CD4-positive, alpha-beta T cell treated with Interleukin-21 for 1 hour (primary cell): ENCODE measurements around the gene FHIT.

Experiments used
- DNase-seq: peaks from one replicate; pipeline ENCODE4 v3.0.0-alpha.2; 2020

The FHIT gene

DNA sequence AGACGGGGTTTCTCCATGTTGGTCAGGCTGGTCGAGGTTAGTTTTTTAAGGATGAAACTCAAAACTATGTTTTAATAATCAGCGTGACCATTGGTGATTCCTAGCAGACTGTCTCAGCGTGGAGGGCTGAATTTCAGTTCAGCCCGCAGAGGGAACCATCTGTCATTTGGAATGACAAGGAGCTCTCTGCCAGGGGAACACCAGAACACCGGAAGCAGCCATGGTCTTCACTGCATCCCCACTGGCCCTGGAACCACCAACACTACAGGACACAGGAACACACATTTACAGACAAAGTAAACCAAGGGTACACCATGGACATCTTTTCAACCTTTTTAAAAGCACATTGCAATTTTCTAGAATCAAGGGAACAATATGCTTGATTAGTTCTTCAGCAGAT lies 424.7 kb downstream of the FHIT start:
- DNase-seq = no peak

DNA sequence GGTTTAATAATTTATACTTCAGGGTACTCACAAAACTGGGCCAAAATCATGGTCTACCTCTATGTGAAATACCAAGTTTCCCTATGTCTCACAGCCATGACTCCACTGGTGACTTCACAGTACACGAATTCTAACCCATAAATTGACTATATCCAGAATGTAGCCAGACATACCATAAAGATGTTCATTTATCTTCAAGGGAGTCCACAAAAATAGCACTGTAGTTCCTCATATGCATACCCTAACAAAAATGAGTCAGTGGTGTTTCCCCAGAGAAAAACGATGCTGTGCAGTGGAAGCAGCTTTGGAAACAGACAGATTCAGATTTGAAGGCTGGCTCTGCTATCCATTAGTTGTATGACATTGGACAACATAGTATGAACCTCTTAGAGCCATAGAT lies 438.8 kb downstream of the FHIT start:
- no peak for DNase-seq

DNA sequence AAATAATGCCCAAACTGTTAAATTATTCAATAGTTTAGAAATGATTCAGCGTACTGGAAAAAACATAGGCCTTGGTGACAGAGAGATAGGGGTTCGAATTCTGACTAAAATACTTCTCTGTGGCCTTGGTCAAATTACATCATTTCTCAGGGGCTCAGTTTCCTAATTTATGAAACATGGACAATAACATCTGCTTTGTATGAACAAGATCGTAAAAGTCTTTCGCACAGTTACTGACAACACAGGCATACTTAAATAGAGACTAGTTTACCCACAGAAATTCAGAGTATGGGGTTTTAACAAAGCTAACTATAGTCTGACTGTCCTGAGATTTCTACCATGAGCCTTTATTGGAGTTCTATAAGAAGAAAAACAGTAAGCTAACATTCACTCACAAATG lies 440.4 kb downstream of the FHIT start:
- DNase-seq = no peak

DNA sequence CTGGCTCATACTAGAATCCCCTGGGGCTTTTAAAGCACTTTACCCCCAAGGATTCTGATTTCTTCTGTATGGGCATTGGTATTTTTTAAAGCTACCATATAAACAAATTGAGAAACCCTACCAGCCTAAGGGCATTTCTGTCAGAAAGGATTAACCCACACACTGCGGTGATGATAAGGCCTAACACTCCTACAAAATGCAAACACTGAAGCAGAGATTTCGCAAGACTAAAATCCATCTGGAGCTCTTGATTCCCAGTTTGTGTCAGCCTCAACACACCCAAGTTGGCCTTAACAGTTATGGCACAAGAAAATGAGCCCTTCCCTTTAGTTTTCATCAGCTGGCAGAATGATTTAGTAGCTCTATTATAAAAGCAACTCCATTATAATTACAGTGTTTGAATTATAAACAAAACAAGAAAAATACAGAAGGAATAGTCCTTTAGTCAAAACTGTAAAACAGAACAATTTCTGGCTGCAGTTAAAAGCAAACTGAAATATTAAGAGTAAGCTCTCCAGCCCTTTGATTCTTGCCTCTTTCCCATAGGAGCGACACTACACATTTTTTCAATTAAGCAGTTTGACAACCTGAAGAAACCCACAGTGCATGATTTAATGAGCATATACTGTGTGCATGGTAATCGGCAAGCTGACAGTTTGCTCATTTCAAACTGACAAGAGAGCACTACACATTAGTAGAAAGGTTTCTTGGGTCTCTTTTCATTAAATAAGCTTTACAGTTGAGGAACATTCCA lies 441.2 kb downstream of the FHIT start:
- DNase-seq = no peak

DNA sequence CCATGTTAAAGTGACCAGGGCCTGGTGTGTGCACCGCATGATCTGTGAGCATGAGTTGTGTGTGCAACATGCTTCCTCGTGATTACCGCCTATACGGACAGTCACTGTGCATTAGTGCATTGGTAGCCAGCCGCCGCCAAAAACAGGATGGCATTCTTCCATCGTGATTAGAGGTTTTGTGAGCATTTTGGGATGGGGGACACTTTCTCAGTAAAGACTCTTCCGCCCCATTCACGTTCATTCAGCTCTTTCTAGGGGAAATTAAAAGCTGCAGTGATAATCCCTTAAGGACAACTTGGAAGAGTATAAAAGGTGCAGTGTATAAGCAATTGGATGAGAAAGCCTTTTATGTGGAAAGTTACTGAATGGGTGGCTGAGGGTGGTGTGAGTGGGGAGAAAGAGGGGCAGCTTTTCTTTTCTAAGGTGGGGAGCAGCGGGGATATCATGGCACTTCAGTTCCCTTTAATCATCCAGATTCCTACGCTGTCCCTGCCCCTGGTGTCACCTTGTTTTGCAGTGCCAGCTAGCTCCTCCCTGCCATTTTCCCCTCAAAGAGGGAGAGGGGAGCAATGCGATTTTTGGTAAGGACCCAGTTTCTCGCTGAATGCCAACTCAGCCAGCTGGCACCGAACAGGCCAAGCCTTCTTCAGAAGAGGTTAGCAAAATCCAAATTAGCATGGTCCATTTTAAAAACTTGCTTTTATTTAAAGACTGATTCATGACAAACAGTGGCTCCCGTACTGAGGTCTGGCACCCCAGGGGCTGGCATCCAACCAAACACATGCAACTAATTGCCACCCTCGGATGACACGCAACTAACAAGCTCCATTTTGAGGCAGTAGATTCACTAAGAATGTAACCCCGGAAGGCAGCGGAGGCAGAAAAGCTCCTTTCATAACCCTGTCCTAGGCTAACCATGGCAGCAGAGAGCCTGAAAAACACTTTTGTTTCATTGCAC lies 447.8 kb downstream of the FHIT start:
- DNase-seq = no peak

DNA sequence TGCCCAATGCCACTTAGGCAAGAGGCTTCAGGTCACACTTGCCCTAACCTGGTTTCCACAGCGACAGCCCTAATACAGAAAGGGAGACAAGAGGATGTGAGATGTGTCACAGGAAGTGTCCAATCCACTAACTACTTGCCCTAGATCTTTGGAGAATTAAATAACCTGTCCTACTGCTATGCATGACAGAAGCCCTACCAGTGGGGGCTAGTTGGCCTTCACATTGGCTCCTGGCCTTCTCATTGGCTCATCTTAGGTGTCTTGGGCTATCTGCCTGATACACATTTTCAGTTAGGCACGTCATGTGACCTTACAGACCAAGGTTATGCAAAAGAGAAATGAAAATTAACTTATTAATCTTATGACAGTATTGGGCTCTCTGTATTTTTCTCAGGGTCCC lies 449.9 kb downstream of the FHIT start:
- no peak for DNase-seq

DNA sequence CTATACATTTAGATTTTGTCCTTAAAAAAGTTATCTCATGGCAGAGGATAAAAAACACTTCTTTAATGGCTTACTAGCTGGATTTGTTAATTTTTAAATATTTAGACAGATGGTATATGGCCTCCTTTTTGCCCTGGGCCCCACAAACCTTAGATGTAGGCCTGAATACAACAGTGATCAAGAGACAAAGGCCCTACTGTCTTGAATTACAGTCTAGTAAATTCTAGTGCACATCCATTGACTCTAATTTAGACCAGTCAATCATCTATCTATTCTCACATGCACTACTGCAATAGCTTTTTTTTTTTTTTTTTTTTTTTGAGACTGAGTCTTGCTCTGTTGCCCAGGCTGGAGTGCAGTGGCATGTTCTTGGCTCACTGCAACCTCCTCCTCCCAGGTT lies 452.8 kb downstream of the FHIT start:
- no peak for DNase-seq

DNA sequence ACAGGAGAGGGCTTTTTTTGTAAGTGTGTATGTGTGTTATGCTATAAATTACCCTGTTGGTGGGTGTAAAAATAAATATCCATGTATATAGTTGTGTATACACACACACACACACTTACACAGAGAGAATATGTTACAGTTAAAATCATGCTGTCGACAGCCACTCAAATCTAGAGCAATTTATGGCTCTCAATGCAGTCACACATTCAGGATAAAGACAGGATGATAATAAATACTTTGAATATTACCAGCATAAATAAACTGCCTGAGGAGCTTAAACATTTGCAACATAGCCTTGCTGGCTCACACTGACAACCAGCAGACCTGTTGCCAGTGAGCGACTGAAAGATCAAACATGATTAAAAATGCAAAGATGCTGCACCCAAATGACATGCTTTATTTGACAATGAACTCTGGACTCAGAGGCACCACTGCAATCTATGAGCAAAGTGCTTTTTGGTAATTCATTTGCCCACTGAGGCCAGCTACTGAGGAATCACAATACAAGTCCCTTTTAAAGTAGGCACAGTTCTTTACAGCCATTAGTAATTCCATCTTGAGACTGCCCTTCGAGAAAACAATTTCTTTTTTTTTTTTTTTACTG lies 458.9 kb downstream of the FHIT start:
- DNase-seq = no peak

DNA sequence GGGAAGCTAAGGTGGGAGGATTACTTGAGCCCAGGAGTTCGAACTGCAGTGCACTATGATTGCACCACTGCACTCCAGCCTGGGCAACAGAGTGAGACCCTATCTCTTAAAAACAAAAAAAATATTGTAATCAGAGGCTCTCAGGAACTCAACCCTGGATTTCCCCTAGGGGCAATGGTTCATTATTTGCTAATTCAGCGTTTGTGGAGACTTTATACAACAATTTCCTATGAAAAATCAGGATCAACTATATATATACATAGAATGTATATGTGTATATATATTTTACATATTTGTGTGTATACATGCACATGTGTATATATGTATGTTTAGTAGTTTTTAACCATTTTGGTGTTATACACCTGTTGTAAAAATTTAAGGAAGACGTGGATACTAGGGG lies 463.1 kb downstream of the FHIT start:
- no peak for DNase-seq

DNA sequence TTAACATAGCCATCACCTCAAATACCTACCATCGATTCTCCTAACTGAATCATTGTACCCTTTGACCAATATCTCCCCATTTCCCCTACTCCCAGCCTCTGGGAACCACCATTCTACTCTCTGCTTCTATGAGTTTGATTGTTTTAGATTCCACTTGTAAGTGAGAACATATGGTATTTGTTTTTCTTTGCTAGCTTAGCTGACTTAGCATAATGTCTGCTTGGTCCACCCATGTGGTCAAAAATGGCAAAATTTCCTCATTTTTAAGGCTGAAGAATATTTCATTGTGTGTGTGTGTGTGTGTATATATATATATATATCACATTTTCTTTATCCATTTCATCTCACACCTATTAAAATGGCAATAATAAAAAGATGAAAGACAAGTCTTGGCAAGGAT lies 469.3 kb downstream of the FHIT start:
- no peak for DNase-seq

DNA sequence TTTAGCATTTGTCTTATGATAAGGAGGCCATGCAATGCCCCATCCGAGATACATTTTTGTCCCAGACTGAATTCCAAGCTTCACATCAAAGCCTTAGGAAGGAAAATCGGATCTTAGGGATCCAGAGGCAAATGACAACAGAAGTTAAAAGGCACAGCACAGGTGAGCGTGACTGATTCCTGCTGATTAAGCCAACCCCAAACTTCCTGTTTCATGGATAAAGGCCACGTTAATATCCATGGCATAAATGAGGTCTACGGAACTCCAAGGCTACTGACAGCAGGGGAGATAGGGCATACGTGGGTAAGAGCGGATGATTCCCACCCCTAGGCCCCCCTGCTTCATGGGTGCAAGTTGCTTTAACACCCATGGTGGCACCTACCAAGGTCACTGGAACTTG lies 471.6 kb downstream of the FHIT start:
- no peak for DNase-seq

DNA sequence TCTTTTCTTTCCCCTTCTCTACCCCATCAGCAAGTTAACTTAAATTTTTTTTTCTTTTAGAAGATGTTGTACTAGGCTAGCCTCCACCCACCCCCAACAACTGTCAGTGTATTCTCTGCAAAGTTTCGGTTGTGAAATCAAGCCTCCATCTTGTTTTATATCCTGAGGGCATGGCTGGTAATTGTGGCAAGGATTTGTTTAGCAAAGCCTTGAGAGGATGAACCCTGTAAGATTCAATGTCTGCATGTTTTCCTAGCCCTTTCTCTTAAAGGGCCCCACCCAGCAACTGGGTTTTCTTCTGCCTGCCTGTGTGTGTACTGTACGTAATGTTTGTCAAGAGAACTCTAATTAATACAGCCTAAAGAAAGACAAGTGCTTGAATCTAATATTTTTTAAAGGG lies 475.3 kb downstream of the FHIT start:
- no peak for DNase-seq

DNA sequence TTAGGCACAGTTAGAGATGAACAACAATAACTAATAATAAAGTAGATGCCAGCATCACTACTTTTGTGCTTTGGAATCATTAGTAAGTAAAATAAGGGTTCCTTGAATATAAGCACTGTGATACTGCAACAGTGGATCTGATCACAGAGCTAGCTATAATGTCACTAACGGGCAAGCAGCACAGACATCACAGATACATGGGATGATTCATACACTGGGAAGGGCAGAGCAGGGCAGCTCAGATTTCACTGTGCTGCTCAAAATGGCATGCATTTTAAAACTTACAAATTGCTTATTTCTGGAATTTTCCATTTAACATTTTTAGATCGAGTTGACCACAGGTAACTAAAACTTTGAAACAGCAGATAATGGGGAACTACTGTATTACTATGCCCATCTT lies 476.6 kb downstream of the FHIT start:
- DNase-seq = no peak

DNA sequence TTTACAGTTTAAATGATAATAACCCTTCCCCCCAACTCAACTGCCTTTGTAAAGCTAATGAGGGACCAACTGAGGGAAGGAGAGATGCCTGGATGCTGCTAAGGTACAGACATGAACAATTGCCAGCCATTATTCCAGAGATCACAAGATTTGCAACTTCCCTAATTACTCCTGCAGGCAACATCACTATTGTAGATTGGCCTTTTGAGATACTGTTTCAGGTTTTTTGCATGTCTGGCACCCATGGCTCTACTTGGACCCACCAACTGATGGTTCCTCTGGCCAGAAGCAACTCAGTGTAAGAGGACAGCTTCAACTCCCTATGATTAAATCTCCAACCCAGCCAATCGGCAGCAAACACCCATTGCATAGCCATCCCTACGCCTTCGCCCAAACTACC lies 478.7 kb downstream of the FHIT start:
- no peak for DNase-seq

DNA sequence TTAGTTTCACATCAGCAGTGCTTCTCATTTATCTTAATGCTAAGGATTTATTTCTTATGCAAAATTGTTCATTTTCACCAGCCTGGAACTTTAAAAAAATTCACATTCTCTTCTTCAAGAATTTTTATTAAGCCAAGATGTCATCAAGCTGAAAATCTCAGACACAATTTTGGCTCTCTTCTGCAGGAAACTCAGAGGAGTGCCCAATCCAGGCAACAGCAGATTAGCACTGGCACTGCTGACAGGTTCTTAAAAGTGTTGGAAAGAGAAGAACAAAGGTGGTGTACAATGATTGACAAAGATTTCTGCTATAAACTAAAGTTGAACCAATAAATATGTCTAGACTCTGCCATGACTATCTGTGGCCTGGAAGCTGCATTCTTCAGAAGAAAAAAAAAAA lies 479.5 kb downstream of the FHIT start:
- DNase-seq = no peak

DNA sequence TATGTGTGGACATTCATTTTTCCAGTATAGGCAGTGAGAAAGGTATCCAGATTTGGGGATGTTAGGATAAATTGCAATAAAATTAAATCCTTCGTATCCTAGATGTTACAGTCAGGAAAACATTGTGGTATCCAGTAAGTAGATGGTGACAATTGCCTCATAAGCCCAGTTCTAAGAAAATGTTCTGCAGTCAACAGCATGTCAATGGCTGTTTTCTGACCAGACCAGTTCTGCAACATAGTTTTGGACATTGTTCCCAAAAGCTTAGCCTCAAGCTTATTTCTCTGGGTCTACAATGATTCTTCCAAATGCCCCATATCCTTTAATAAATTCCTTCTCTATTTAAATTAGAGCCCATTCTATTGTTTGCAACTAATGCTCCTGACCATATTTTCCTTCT lies 480.7 kb downstream of the FHIT start:
- no peak for DNase-seq

DNA sequence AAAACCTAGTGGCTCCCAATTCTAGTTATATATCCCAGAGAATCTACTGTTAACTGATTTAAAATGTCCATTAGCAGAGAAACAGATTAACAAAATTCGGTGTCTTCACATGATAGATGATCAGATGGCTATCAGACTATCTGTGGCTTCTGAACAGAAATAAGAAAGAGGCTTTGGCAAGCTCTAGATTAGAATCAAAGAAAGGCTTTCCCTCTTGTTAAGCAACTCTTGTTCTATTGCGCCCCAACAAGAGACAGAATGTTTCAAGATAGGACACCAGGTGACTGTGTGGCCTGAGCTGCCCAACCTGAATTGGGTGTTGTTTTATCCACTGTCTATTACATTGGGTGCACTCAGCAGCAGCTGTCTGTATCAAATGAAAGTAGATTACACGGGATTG lies 483.7 kb downstream of the FHIT start:
- DNase-seq = no peak

DNA sequence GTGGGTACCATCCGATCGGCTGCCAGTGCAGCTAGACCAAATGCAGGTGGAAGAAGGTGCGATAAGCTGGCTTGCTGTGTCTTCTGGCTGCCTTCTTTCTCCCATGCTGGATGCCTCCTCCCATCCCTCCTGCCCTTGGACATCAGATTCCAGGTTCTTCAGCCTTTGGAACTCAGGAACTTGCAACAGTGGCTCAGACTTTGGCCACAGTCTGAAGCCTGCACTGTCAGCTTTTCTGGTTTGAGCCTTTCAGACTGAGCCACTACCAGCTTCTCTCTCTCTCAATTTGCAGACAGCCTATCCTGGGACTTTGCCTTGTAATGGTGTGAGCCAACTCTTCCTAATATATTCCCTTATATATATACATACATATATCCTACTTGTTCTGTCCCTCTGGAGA lies 485.5 kb downstream of the FHIT start:
- no peak for DNase-seq

DNA sequence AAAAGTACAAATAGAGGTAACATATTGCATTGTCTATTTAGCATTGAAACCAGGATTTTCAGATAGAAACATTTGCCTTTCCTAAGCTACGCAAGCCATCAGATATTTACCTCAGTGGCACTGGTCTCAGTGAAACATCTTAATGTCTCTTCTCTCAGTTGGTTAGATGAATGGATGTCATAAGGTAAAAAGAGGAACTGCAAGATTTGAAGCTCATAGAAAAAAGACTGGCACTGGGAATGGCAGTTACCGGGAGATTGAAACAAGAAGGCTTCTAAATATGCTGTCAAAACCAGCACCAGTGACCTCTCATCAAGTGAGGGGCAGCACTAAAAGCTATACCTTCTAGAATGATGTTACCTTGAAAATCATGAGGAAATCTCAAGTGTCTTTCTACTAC lies 486.4 kb downstream of the FHIT start:
- DNase-seq = no peak

DNA sequence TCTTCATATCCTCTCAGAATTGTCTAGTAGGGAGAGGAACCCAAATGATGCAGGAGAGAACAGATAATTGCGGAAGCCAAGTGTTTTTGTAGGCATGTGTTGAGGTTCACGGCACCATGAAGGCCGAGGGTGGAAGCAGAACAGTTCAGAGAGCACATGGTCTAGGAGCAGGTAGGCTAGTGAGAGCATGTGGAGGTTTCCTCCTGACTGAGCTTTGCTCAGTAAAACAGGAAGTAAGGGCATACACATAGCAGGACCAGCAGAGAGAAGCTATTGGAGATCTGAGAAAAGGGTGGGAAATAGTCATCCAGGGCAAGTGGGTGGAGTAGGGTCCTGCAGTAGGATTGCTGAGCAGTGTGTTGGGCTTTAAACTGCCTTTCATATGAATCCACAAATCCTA lies 491.1 kb downstream of the FHIT start:
- DNase-seq = no peak

DNA sequence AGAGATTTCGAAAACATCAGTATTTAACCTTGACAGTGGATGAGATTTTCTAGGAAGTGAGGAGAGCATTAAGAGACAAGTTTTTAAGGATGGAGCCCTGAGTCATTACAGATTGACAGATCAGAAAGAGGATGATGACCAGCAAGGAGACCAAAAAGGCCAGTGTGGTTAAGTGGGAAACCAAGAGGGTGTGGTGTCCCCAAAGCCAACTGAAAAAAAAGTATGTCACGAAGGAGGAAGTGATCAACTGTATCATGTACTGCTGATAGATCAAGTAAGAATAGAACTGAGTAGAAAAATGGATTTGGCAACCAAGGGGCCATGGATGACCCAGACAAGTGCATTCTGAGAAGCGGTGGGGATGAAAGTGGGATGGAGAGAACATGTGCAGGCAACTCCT lies 491.8 kb downstream of the FHIT start:
- DNase-seq = no peak

DNA sequence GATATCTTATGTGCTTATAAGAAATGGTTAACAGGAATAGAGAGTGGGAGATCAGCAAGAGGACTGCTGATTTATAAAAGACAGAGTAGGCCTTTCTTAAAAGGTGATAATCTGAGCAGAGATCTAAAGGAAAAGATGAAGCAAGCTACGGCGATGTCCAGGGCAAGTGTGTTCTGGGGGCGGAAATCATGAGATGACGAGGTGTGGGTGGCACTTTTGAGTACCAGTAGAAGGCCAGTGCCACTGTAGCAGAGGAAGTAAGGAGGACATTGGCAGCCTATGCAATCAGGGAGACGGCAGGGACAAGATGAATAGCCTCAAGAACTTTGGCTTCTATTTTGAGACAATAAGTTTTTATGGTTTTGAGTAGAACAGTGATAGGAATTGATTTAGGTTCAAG lies 492.4 kb downstream of the FHIT start:
- DNase-seq = no peak

DNA sequence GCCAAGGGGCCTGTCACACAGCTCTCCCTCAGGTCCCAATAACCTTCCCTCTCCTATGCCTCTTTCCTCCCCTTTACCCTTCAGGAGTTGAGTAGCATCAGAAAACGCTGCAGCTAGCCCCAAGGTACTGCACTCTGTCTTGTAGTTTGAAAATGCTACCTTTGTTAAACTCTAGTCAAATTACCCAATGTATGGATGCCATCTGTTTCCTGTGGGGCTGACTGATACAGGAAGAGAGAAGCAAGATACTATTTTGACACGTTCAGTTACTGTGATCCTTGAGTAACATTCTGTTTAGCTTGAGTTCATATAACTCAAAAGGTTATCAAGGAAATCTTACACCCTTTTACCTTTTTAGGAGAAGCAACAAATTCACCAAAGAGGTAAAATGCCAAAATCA lies 493.1 kb downstream of the FHIT start:
- DNase-seq = no peak

DNA sequence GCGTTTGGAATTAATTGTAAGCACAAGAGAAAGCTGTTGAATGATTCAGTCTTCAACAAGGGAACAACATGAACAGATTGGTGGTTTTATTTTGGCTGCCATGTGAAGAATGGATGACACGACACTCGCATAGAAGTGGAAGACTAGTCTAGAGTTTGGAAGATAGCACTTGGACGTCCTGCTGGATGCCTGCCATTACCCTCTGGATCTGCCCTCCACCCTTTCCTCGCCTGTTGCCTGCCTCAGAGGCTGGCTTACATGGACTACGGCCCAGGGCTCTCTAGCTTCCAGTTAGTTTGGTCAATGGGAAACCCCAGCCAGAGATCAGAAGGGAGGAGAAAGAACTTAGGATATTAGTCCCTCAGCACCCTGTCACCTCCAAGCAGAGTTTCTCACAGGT lies 493.5 kb downstream of the FHIT start:
- DNase-seq = no peak
